Endothelial cell of umbilical vein (primary cell): ENCODE results near the gene STUM.

ENCODE experiments used
- CTCF ChIP-seq, 2 donors: IDR thresholded peaks; 1 replicate in 1 of 2; 2 replicates in 1 of 2; pipeline ENCODE4 v1.5.1; 2011; ENCODE audit warnings: low read length in 2 of 2, mild to moderate bottlenecking in 2 of 2, moderate library complexity in 2 of 2, control low read depth in 1 of 2, inconsistent platforms in 1 of 2, low read depth in 1 of 2; ENCODE audit not compliant: insufficient read depth in 1 of 2; ENCODE audit errors: extremely low read depth in 1 of 2
- EZH2 ChIP-seq: IDR thresholded peaks from 2 replicates; pipeline ENCODE4 v1.6.1; 2012; ENCODE audit warnings: borderline replicate concordance, low read depth, mild to moderate bottlenecking, moderate library complexity, low read length, inconsistent platforms; ENCODE audit not compliant: severe bottlenecking
- FOS ChIP-seq: IDR thresholded peaks from 2 replicates; pipeline ENCODE4 v1.6.1; 2011; ENCODE audit warnings: mild to moderate bottlenecking, low read length, moderate library complexity, borderline replicate concordance; ENCODE audit not compliant: insufficient read depth
- GATA2 ChIP-seq: IDR thresholded peaks from 2 replicates; pipeline ENCODE4 v1.7.0; 2011; ENCODE audit warnings: low read depth, mild to moderate bottlenecking, moderate library complexity, mixed read lengths, low read length; ENCODE audit not compliant: insufficient read length, insufficient read depth
- JUN ChIP-seq: IDR thresholded peaks from 2 replicates; pipeline ENCODE4 v1.6.1; 2011; ENCODE audit warnings: borderline replicate concordance, low read depth; ENCODE audit not compliant: insufficient read length, insufficient read depth
- MAX ChIP-seq: IDR thresholded peaks from 2 replicates; pipeline ENCODE4 v1.6.1; 2011; ENCODE audit not compliant: insufficient read depth, insufficient read length
- MYC ChIP-seq: IDR thresholded peaks from one replicate; pipeline ENCODE4 v1.6.1; 2011; ENCODE audit warnings: mild to moderate bottlenecking, low read depth, low read length
- POLR2A ChIP-seq: IDR thresholded peaks from 2 replicates; pipeline ENCODE4 v1.6.1; 2012; ENCODE audit warnings: low read depth, mild to moderate bottlenecking, control low read depth, low read length
- POLR2AphosphoS5 ChIP-seq: IDR thresholded peaks from 2 replicates; pipeline ENCODE4 v1.6.1; 2012; ENCODE audit warnings: low read depth, mild to moderate bottlenecking, control low read depth, low read length, moderate library complexity; ENCODE audit not compliant: insufficient read depth

GRCh38 chr1:226629896-226630550, 81.5 kb downstream of the STUM start:
- TF ChIP-seq MAX (no peak), EZH2 (no peak), CTCF (IDR thresholded peaks at IDR 0.05; ENCODE audit: extremely low read depth in 1 of 2, insufficient read depth in 1 of 2, low read depth in 1 of 2, low read length in 2 of 2) (no peak), POLR2AphosphoS5 (no peak), JUN (no peak), POLR2A (no peak), GATA2 (no peak), MYC (no peak), FOS (no peak)
